Panc1 (cell line): ENCODE results near the gene ELFN1. TPM values are rescaled to one million over a fixed set of nuclear protein-coding genes. Genes with fewer than 3 reads are reported as not detected.

Experiments
- ATAC-seq: fragments of 200-7000 bp; cut with Tn5 transposase; 2 replicates; pipeline ENCODE4 v1.9.1; 2020; ENCODE audit warnings: mild to moderate bottlenecking, moderate library complexity
- BruUV-seq: library from RNA; stranded (reverse); fragments of 400-500 nt; replicated peaks from 2 replicates; lab custom pipeline; 2021; lab: Mats Ljungman, UMichigan
- CTCF ChIA-PET: fragments of 300-600 bp; sonication (Branson Sonifier 250); formaldehyde crosslinking; loops from one replicate; lab custom pipeline; 2022; ENCODE audit warnings: antibody characterized with exemption; lab: Charles Lee
- POLR2A ChIA-PET: fragments of 300-600 bp; sonication (Branson Sonifier 250); formaldehyde crosslinking; loops from one replicate; lab custom pipeline; 2022; ENCODE audit warnings: antibody characterized with exemption; lab: Charles Lee
- DNase-seq: peaks from one replicate; pipeline ENCODE4 v3.0.0-alpha.2; 2010; ENCODE audit warnings: low read depth, low spot score
- H3K27ac ChIP-seq: 2 replicates; pipeline ENCODE4 v1.5.1; 2011; ENCODE audit warnings: mild to moderate bottlenecking, low read length, inconsistent platforms
- H3K27me3 ChIP-seq: fragments of 200-500 bp; sonication (Bioruptor generic); 2 replicates; pipeline ENCODE4 v1.6.0; 2014; ENCODE audit warnings: low read length, inconsistent platforms; ENCODE audit not compliant: control insufficient read depth, insufficient read depth
- H3K36me3 ChIP-seq: fragments of 200-500 bp; sonication (Bioruptor generic); 2 replicates; pipeline ENCODE4 v1.5.1; 2014; ENCODE audit warnings: inconsistent platforms, mild to moderate bottlenecking, low read length, moderate library complexity; ENCODE audit not compliant: control insufficient read depth, insufficient read depth
- H3K4me1 ChIP-seq: 2 replicates; pipeline ENCODE4 v1.5.1; 2011; ENCODE audit warnings: inconsistent platforms, mild to moderate bottlenecking, low read length, moderate library complexity; ENCODE audit not compliant: control insufficient read depth, insufficient read depth
- H3K4me3 ChIP-seq, 2 experiments: 2 replicates each; pipeline ENCODE4 v1.5.1; 2011 to 2012; ENCODE audit warnings: low read depth in 2 of 2, low read length in 2 of 2, mild to moderate bottlenecking in 2 of 2, inconsistent platforms in 1 of 2, moderate library complexity in 1 of 2
- H3K9me3 ChIP-seq: fragments of 200-500 bp; sonication (Bioruptor generic); 2 replicates; pipeline ENCODE4 v1.5.1; 2014; ENCODE audit warnings: low read depth, mild to moderate bottlenecking, inconsistent platforms, low read length, moderate library complexity; ENCODE audit not compliant: control insufficient read depth, insufficient read depth
- CTCF ChIP-seq: fragments of 450-650 bp; IDR thresholded peaks from 2 replicates; pipeline ENCODE4 v1.5.1; 2017; ENCODE audit warnings: mild to moderate bottlenecking
- POLR2AphosphoS5 ChIP-seq: IDR thresholded peaks from 2 replicates; pipeline ENCODE4 v1.6.1; 2012; ENCODE audit warnings: mild to moderate bottlenecking, low read depth, low read length, moderate library complexity
- REST ChIP-seq, 2 experiments: IDR thresholded peaks; 2 replicates each; pipeline ENCODE4 v1.6.1; 2011 to 2012; ENCODE audit warnings: low read depth in 2 of 2, control low read depth in 1 of 2, low read length in 1 of 2, mild to moderate bottlenecking in 1 of 2, moderate library complexity in 1 of 2; ENCODE audit not compliant: insufficient read depth in 1 of 2
- SIN3A ChIP-seq: IDR thresholded peaks from 2 replicates; pipeline ENCODE4 v1.6.1; 2012; ENCODE audit warnings: low read depth, mild to moderate bottlenecking, low read length, moderate library complexity, borderline replicate concordance; ENCODE audit not compliant: insufficient read depth
- TCF7L2 ChIP-seq: IDR thresholded peaks from 2 replicates; pipeline ENCODE4 v1.6.1; 2011; ENCODE audit warnings: mild to moderate bottlenecking, low read depth, low read length, inconsistent platforms
- in situ Hi-C: cut with HindIII; loops from 2 replicates; pipeline ENCODE4 v1.10.0; 2016; ENCODE audit warnings: low sequenced_read_pairs, low pct_unique_long_range_greater_than_20kb
- intact Hi-C: fragments of 100-400 bp; cut with micrococcal nuclease; formaldehyde crosslinking; loops from one replicate; pipeline ENCODE4 v1.10.0; 2022; ENCODE audit not compliant: unreplicated experiment
- total RNA-seq: library from RNA; stranded (reverse); gene quantifications from one replicate; pipeline ENCODE4 v1.2.1, GENCODE V29; 2021; ENCODE audit not compliant: unreplicated experiment

The ELFN1 gene
- total RNA-seq, 1 experiment from 2014 or later = 39.0 TPM

DNA sequence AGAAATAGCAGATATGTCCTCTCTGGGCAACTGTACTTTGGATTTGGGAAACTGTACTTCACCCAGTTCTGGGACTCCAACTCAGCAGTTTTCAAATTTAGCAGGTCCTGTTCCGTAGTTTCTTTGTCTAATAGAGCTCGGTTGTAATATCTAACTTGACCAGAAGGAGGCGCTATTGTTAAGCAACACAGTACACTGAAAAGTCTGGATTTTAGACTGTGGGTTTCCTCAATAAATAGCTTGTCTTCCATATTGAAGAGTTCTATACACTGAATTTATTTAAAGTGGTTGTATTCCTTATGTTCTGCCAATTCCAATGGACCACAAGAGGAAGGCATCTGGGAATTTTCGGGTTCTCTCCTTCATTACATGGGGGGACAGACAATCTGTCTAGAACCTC lies 39.8 kb downstream of the ELFN1 start:
- Histone ChIP-seq H3K27me3 (no peaks in the 10 kb centered on the region), H3K4me3 (no peak overlapping the region), H3K27ac (no peak overlapping the region), H3K9me3 (peaks cover 6% of the 10 kb centered on the region; the same call in 1 of the 2 replicates), H3K36me3 (peaks cover 2% of the 10 kb centered on the region), H3K4me1 (peaks cover 14% of the 10 kb centered on the region)
- no TSS peak for BruUV-seq
- TF ChIP-seq REST (IDR thresholded peaks at IDR 0.05; ENCODE audit: insufficient read depth in 1 of 2, low read depth in 2 of 2, low read length in 1 of 2) (no peak), SIN3A (no peak), POLR2AphosphoS5 (no peak), CTCF (no peak), TCF7L2 (no peak)
- ATAC-seq (no peak), DNase-seq (no peak)
- POLR2A ChIA-PET = no interaction called here
- CTCF ChIA-PET = interaction anchor here (0.6 to 1.1 kb wide), 2 partner anchors 9 to 151 kb away, joined by 3 read pairs; no protein-coding TSS in a partner anchor
- in situ Hi-C loops = no loop called here
- intact Hi-C loops = no loop called here

DNA sequence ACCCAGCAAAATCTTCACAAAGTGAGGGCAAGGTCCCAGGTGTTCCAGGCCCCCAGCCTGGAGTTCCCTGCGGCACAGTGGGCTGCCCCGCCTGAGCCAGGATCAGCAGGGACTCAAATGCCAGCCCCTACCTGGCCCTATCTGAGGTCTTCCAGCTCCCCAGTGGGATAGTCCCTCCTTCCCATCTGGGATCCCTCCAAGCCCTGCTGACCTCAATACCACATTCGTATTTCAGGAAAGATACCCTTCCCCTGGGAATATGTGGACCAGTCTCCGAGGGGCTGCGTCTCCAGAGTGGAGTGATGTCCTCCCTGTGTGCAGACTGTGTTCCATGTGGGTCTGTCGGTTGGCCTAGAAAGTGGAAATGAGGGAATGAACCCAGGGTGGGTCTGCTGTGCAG lies 40.9 kb downstream of the ELFN1 start:
- Histone ChIP-seq H3K36me3 (peaks cover 2% of the 10 kb centered on the region), H3K27ac (no peak overlapping the region), H3K4me1 (peaks cover 16% of the 10 kb centered on the region), H3K4me3 (no peak overlapping the region), H3K9me3 (peaks cover 6% of the 10 kb centered on the region; the same call in 1 of the 2 replicates), H3K27me3 (no peaks in the 10 kb centered on the region)
- BruUV-seq = no TSS peak
- intact Hi-C loops (no loop called here), in situ Hi-C loops (no loop called here)
- TF ChIP-seq SIN3A = no peak
- no peak for TF ChIP-seq CTCF
- TF ChIP-seq REST (IDR thresholded peaks at IDR 0.05; ENCODE audit: insufficient read depth in 1 of 2, low read depth in 2 of 2, low read length in 1 of 2) = no peak
- ChIA-PET POLR2A (no interaction called here), CTCF (no interaction called here)
- ATAC-seq = no peak
- DNase-seq = no peak
